Thoracic aorta (tissue), 2 donors: Measurements from ENCODE around the gene JAG1. TPM values are rescaled to one million over a fixed set of nuclear protein-coding genes. Genes with fewer than 3 reads are reported as not detected.

ENCODE experiments used
- ATAC-seq: fragments of 150-250 bp; one replicate; pipeline ENCODE4 v1.8.0; 2017; ENCODE audit warnings: low read depth; ENCODE audit not compliant: insufficient number of reproducible peaks, low FRiP score
- DNase-seq: peaks from one replicate; pipeline ENCODE4 v3.0.0-alpha.2; 2020; ENCODE audit warnings: low spot score
- H3K27ac ChIP-seq, 2 donors: fragments of 200-600 bp; sonication (generic); 1 replicate in 1 of 2; 2 replicates in 1 of 2; pipeline ENCODE4 v1.5.1; 2016; ENCODE audit warnings: mild to moderate bottlenecking in 2 of 2, moderate library complexity in 2 of 2
- H3K27me3 ChIP-seq: fragments of 200-600 bp; sonication (generic); replicated peaks from 2 replicates; pipeline ENCODE4 v1.6.0; 2016; ENCODE audit warnings: mild to moderate bottlenecking; ENCODE audit not compliant: insufficient read depth
- H3K36me3 ChIP-seq: fragments of 200-600 bp; sonication (generic); one replicate; pipeline ENCODE4 v1.5.1; 2016
- H3K4me1 ChIP-seq, 2 donors: fragments of 200-600 bp; sonication (generic); 1 replicate in 1 of 2; 2 replicates in 1 of 2; pipeline versions ENCODE4 v1.5.1 to v1.6.0; 2016; ENCODE audit warnings: low read depth in 2 of 2, mild to moderate bottlenecking in 1 of 2; ENCODE audit not compliant: control insufficient read depth in 1 of 2
- H3K4me3 ChIP-seq: fragments of 200-600 bp; sonication (generic); 2 replicates; pipeline ENCODE4 v1.5.1; 2016; ENCODE audit warnings: mild to moderate bottlenecking
- H3K9me3 ChIP-seq: fragments of 200-600 bp; sonication (generic); 2 replicates; pipeline ENCODE4 v1.5.1; 2016
- CTCF ChIP-seq: fragments of 200-600 bp; sonication (generic); IDR thresholded peaks from one replicate; pipeline ENCODE4 v1.5.1; 2019; ENCODE audit warnings: antibody characterized with exemption
- total RNA-seq, 2 donors: library from RNA; depleted of rRNA; stranded (reverse); fragments of >200 nt; gene quantifications; one replicate each; pipeline versions ENCODE4 v1.1.0 to v1.2.3, GENCODE V29; 2016

The JAG1 gene
- total RNA-seq, 2 donors from 2014 or later = 237 to 253 TPM

- no peak for DNase-seq
- Histone ChIP-seq H3K4me1 (peaks cover 17 to 40% of the 10 kb centered on the region in 2 donors), H3K9me3 (no peaks in the 10 kb centered on the region), H3K36me3 (peaks cover 10% of the 10 kb centered on the region), H3K27ac (peak overlapping the region; percentile 95 to 100), H3K4me3 (peak overlapping the region; percentile 96), H3K27me3 (no peaks in the 10 kb centered on the region)
- no peak for TF ChIP-seq CTCF
- ATAC-seq = no peak
Measured at GRCh38 chr20:10671919-10672623, 1.7 kb downstream of the JAG1 start.

GRCh38 chr20:10671221-10671918 lies 2.4 kb downstream of the JAG1 start:
- H3K4me3 ChIP-seq = peak overlapping the region; percentile 96
- peak overlapping the region; percentile 95 to 100 for H3K27ac ChIP-seq
- H3K9me3 ChIP-seq = no peaks in the 10 kb centered on the region
- TF ChIP-seq CTCF = peak; percentile 49
- ATAC-seq (no peak), DNase-seq (peak; percentile 70)
- H3K4me1 ChIP-seq = peaks cover 17 to 47% of the 10 kb centered on the region in 2 donors
- peaks cover 10% of the 10 kb centered on the region for H3K36me3 ChIP-seq
- H3K27me3 ChIP-seq = no peaks in the 10 kb centered on the region

- no peak for TF ChIP-seq CTCF
- Histone ChIP-seq H3K27ac (peak overlapping the region; percentile 95 to 100), H3K9me3 (no peaks in the 10 kb centered on the region), H3K4me1 (peaks cover 17 to 53% of the 10 kb centered on the region in 2 donors), H3K36me3 (peaks cover 10% of the 10 kb centered on the region), H3K4me3 (peak overlapping the region; percentile 96), H3K27me3 (no peaks in the 10 kb centered on the region)
- DNase-seq (no peak), ATAC-seq (no peak)
Measured at GRCh38 chr20:10670501-10671220, 3.1 kb downstream of the JAG1 start.

GRCh38 chr20:10669843-10670446 lies 3.9 kb downstream of the JAG1 start:
- Histone ChIP-seq H3K36me3 (peaks cover 10% of the 10 kb centered on the region), H3K9me3 (no peaks in the 10 kb centered on the region), H3K27me3 (no peaks in the 10 kb centered on the region), H3K4me3 (peak overlapping the region; percentile 96), H3K27ac (peak overlapping the region; percentile 95 to 100), H3K4me1 (peaks cover 16 to 53% of the 10 kb centered on the region in 2 donors)
- ATAC-seq = no peak
- TF ChIP-seq CTCF = no peak
- no peak for DNase-seq
